Skin epidermis (tissue), 12 donors: ENCODE results near the gene OSBPL5.

Experiments
- H3K27ac ChIP-seq, 21 experiments: fragments of 200-600 bp; sonication (generic) in 11 of 21; one replicate each; pipeline ENCODE4 v1.5.0; 2020; ENCODE audit warnings: mild to moderate bottlenecking in 3 of 21, inconsistent platforms in 2 of 21, moderate library complexity in 2 of 21
- H3K4me3 ChIP-seq, 7 experiments: fragments of 200-600 bp; sonication (generic) in 2 of 7; one replicate each; pipeline ENCODE4 v1.5.0; 2020; ENCODE audit warnings: inconsistent platforms in 2 of 7, mild to moderate bottlenecking in 2 of 7, moderate library complexity in 1 of 7

Gene OSBPL5

DNA sequence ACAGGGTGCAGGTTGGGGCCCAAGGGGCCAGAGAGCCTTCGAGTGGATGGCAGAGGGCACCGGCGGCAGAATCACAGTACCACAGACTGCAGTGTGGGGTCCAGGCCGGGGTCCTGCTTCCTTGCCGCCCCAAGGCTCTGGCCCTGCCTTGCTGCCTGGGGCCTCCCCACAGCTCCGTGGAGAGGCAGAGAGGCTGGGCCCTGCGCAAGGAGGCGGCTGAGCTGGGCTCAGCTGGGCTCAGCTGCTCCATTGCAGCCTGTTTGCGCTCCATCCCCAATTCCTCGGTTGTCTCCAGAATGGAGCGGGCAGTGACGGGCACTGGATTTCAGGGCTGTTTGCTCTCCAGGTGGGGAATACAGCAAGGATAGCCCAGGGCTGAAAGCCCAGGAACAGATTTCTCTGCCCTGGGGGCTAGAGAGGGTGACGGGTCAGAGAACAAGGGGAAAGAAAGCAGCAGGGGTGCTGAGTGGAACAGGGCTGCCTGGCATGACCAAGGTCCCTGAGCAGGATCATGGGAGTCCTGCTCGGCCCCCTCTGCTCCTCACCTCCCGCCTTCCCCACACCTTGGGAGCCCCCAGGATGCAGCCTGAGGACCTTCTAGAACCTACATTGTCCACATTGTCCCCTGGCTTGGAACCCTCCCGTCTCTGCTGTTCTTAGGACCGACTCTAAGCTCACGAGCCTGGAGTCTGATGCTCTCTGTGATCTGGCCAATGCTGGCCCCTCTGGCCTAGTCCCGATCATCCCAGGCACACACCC is 34.6 kb upstream of the OSBPL5 start:
- no peak overlapping the region for H3K27ac ChIP-seq
- no peak overlapping the region for H3K4me3 ChIP-seq

- Histone ChIP-seq H3K27ac (no peak overlapping the region), H3K4me3 (no peak overlapping the region)
Measured at GRCh38 chr11:3198815-3199214, 33.7 kb upstream of the OSBPL5 start.

GRCh38 chr11:3197878-3198528 is 32.9 kb upstream of the OSBPL5 start:
- H3K4me3 ChIP-seq = no peak overlapping the region
- no peak overlapping the region for H3K27ac ChIP-seq

DNA sequence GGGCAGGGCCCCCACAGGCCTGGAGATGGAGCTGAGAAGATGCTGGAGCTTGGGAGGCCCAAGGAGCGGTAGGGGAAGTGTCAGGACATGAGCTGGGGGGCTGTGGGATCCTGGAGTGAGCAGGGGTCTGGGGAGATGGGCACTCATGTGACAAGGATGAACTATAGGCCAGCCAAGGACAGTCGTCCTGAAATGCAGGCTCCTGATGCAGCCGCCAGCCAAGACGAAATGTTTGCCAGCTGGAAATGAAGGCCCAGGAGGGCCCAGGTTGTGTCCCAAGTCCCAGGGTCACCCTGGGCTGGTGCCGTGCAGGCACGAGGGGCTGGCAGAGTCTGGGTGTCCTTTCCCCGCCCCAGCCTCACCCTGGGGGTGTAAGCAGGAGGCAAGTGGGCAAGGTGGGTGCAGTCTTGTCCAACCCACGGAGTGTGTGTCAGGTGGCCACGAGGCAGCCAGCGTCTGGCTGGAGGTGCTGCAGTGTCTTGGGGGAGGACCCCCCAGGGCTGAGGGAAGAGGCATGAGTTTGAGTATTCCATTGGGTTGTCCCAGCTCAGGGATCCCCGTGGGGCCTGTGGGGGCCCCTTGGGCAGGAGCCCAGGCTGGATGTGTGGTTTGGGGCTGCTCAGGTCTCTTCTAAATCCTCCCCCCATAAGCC is 32.1 kb upstream of the OSBPL5 start:
- Histone ChIP-seq H3K4me3 (no peak overlapping the region), H3K27ac (no peak overlapping the region)

GRCh38 chr11:3196161-3197043 is 31.3 kb upstream of the OSBPL5 start:
- Histone ChIP-seq H3K27ac (no peak overlapping the region), H3K4me3 (no peak overlapping the region)

- no peak overlapping the region for H3K4me3 ChIP-seq
- H3K27ac ChIP-seq = no peak overlapping the region
Measured at GRCh38 chr11:3195251-3196160, 30.4 kb upstream of the OSBPL5 start.

DNA sequence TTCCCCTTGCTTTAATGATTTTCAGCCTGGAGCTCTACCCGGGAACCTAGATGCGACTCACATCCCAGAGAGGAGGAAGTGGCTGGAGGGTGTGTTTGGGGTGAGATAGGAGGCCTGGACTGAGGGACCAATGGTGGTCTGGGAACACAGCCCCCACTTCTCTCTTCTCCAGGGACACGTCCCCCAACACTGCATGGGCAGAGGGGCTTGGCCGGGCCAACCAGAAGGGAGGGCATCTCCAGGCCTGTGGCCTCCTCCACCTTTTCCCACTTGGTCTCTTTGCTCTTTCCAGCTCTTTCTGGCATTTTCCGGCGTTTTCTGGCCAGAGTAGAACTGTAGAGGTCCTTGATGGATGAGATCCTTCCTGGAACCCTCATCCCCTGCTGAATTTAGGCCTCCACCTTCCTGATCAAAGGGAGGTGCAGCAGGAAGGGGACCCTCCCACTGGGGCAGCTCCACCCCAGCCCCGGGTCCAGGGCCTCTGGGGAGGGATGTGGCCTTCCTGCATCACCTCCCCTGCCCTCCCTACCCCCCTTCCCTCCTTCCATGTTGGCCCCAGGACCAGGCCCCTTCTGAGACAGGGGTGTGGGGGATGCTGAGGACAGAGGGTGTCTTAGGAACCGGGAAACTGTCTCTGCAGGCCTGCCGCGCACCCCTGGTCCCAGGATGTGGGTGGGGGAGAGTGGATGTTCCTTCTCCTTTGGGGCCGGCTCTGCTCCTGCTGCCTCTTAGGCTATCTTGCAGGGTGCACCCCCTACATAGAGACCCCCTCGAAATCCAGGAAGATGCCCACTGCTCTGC is 29.1 kb upstream of the OSBPL5 start:
- Histone ChIP-seq H3K27ac (no peak overlapping the region), H3K4me3 (no peak overlapping the region)

- Histone ChIP-seq H3K4me3 (no peak overlapping the region), H3K27ac (no peak overlapping the region)
Measured at GRCh38 chr11:3193373-3194015, 28.4 kb upstream of the OSBPL5 start.

GRCh38 chr11:3192511-3193372 is 27.6 kb upstream of the OSBPL5 start:
- Histone ChIP-seq H3K4me3 (no peak overlapping the region), H3K27ac (no peak overlapping the region)

- no peak overlapping the region for H3K4me3 ChIP-seq
- H3K27ac ChIP-seq = no peak overlapping the region
Measured at GRCh38 chr11:3191586-3192324, 26.6 kb upstream of the OSBPL5 start.

- no peak overlapping the region for H3K4me3 ChIP-seq
- H3K27ac ChIP-seq = no peak overlapping the region
Measured at GRCh38 chr11:3190600-3190999, 25.5 kb upstream of the OSBPL5 start.

GRCh38 chr11:3189886-3190583 is 24.9 kb upstream of the OSBPL5 start:
- Histone ChIP-seq H3K27ac (no peak overlapping the region), H3K4me3 (no peak overlapping the region)

DNA sequence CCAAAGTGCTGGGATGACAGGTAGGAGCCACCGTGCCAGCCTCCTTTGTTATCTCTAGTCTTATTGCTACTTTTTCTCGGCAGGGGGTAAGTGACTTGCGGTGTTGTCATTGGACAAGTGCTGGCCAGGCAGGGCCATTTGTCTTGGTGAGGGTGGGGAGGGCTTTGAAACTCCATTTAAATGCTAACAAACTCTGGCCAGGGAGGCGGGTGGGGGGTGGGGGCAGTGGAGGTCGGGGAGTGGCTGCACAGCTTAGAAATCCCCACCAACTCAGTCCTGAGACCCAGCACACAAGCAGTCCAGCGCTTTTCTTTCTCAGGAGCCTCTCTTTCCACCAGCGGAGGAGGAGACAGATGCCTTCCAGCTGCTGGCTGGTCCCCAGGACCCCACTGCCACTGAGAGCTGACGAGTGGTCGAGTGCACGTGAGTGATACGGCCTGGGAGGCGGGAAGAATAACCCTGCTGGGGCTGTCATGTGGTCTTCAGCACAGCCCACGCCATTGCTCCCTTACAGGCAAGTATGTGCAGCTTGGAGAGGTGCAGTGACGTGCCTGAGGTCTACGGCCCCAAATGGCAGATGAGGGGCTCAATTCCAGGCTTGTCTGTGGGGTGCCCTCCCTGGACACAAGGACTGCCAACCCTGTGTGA is 24.2 kb upstream of the OSBPL5 start:
- H3K4me3 ChIP-seq = no peak overlapping the region
- no peak overlapping the region for H3K27ac ChIP-seq

- no peak overlapping the region for H3K4me3 ChIP-seq
- H3K27ac ChIP-seq = no peak overlapping the region
Measured at GRCh38 chr11:3188496-3189195, 23.5 kb upstream of the OSBPL5 start.
